ENCODE measurements around the gene CHST15. TPM values are rescaled to one million over a fixed set of nuclear protein-coding genes. Genes with fewer than 3 reads are reported as not detected.

CHST15 gene
- total and polyA plus RNA-seq, 2 of the 4 experiments (the other 2 are of a cell fraction) = 0.14 to 0.18 TPM

GRCh38 chr10:124126983-124127385 lies 33.6 kb upstream of the CHST15 start:
- H3K4me3 ChIP-seq (ENCODE audit: insufficient read depth, low read depth, low read length) = no peak overlapping the region
- H3K4me2 ChIP-seq (ENCODE audit: low read depth, low read length) = no peak overlapping the region
- intact Hi-C loops (cut with micrococcal nuclease) (no loop called here), dilution Hi-C loops (cut with HindIII; ENCODE audit: low sequenced_read_pairs, unreplicated experiment) (no loop called here), in situ Hi-C loops (cut with MboI; ENCODE audit: low sequenced_read_pairs) (no loop called here)
- H3K4ac ChIP-seq (ENCODE audit: low read depth, low read length) = no peak overlapping the region
- H3K27ac ChIP-seq (ENCODE audit: insufficient read depth, low read length) = no peak overlapping the region
- no peaks in the 10 kb centered on the region for H3K79me1 ChIP-seq (ENCODE audit: low read depth in 1 of 2, low read length in 2 of 2)
- H3K23ac ChIP-seq (ENCODE audit: low read depth, low read length) = no peak overlapping the region
- WGBS, 2 experiments (ENCODE audit: extremely low coverage in 2 of 2, insufficient read length in 1 of 2) = 71% methylated on average over 3 of the region's 9 CpGs; no CpG with 5 or more reads in 1 of the 2 experiments
- no peak overlapping the region for H4K91ac ChIP-seq (ENCODE audit: insufficient read depth, low read depth, low read length)
- no peak overlapping the region for H2AK5ac ChIP-seq (ENCODE audit: low read depth, low read length)
- H2AK9ac ChIP-seq (replicated peaks; ENCODE audit: low read depth, low read length, poor library complexity) = no peak overlapping the region
- POLR2A ChIA-PET (ENCODE audit: unreplicated experiment) = no interaction called here
- H4K20me1 ChIP-seq (ENCODE audit: insufficient read depth, low read length) = no peaks in the 10 kb centered on the region
- no peak overlapping the region for H2AFZ ChIP-seq (replicated peaks; ENCODE audit: low read length, poor library complexity)
- H2BK20ac ChIP-seq (ENCODE audit: low read depth, low read length) = no peak overlapping the region
- H3K18ac ChIP-seq (ENCODE audit: low read depth, low read length) = no peak overlapping the region
- CTCF ChIA-PET = no interaction called here
- no TSS peak for BruUV-seq (replicated peaks)
- H3K9me1 ChIP-seq (ENCODE audit: insufficient read depth, low read length) = no peaks in the 10 kb centered on the region
- no peak overlapping the region for H2BK5ac ChIP-seq (ENCODE audit: low read depth, low read length, poor library complexity, severe bottlenecking)
- H3K4me1 ChIP-seq (ENCODE audit: control insufficient read depth, insufficient read depth, low read length) = no peaks in the 10 kb centered on the region
- no peak overlapping the region for H3K9ac ChIP-seq (ENCODE audit: low read depth, low read length)
- ATAC-seq (ENCODE audit: low read depth) (no peak), DNase-seq (no peak)
- no peak overlapping the region for H3K56ac ChIP-seq (ENCODE audit: extremely low read depth, insufficient read depth, low read length)
- no peak overlapping the region for H4K5ac ChIP-seq (ENCODE audit: low read depth, low read length)
- no peak overlapping the region for H3K14ac ChIP-seq (replicated peaks; ENCODE audit: low read depth, low read length)
- no peaks in the 10 kb centered on the region for H3K36me3 ChIP-seq (ENCODE audit: control insufficient read depth, insufficient read depth, low read length)
- no peak overlapping the region for H2BK120ac ChIP-seq (ENCODE audit: low read depth, low read length)
- TF ChIP-seq SMC3 (IDR thresholded peaks at IDR 0.05; ENCODE audit: low read depth, low read length) (no peak), RFX5 (IDR thresholded peaks at IDR 0.05; ENCODE audit: low read depth, low read length) (no peak), RCOR1 (IDR thresholded peaks at IDR 0.05; ENCODE audit: insufficient replicate concordance, low read length) (no peak), NFE2L2 (IDR thresholded peaks at IDR 0.05; ENCODE audit: low read depth, low read length) (no peak), CEBPB (IDR thresholded peaks at IDR 0.05; ENCODE audit: low read depth, low read length) (no peak), POLR2A (IDR thresholded peaks at IDR 0.05; ENCODE audit: low read depth, low read length) (no peak), MAFK (IDR thresholded peaks at IDR 0.05; ENCODE audit: low read depth, low read length) (no peak), MXI1 (IDR thresholded peaks at IDR 0.05; ENCODE audit: borderline replicate concordance, low read depth, low read length) (no peak), BHLHE40 (IDR thresholded peaks at IDR 0.05; ENCODE audit: low read depth, low read length) (no peak), CHD1 (IDR thresholded peaks at IDR 0.05; ENCODE audit: low read depth, low read length) (no peak)
- H4K8ac ChIP-seq (ENCODE audit: low read depth in 2 of 2, low read length in 2 of 2) = no peak overlapping the region
- H3K27me3 ChIP-seq (ENCODE audit: control insufficient read depth, insufficient read depth, low read length) = no peaks in the 10 kb centered on the region
- no peak overlapping the region for H2BK15ac ChIP-seq (ENCODE audit: low read depth, low read length)
- H3K9me3 ChIP-seq (ENCODE audit: control insufficient read depth, insufficient read depth, low read length) = peaks cover 8% of the 10 kb centered on the region

Measured in IMR-90 (cell line).